PC-3 (cell line): ENCODE data around the gene PRIM2. TPM values are rescaled to one million over a fixed set of nuclear protein-coding genes. Genes with fewer than 3 reads are reported as not detected.
A peak's percentile ranks its signal among the peaks of the same experiment; 100 is the strongest.
"Not testable (repeated sequence)": the region's sequence is repeated elsewhere in the genome, so short reads cannot be mapped to it uniquely, and the experiment has no call there.

ENCODE experiments used
- ATAC-seq: fragments of 200-7000 bp; cut with Tn5 transposase; 2 replicates; pipeline ENCODE4 v1.9.1; 2020; ENCODE audit warnings: mild to moderate bottlenecking, moderate library complexity
- BruUV-seq: library from RNA; stranded (reverse); fragments of 400-500 nt; replicated peaks from 2 replicates; lab custom pipeline; 2021; lab: Mats Ljungman, UMichigan
- CTCF ChIA-PET: fragments of 300-600 bp; sonication (Branson Sonifier 250); formaldehyde crosslinking; loops from one replicate; lab custom pipeline; 2022; ENCODE audit warnings: antibody characterized with exemption; lab: Charles Lee
- POLR2A ChIA-PET: fragments of 300-600 bp; sonication (Branson Sonifier 250); formaldehyde crosslinking; loops from one replicate; lab custom pipeline; 2022; ENCODE audit warnings: antibody characterized with exemption; ENCODE audit not compliant: unreplicated experiment; lab: Charles Lee
- DNase-seq: peaks from one replicate; pipeline ENCODE4 v3.0.0-alpha.2; 2015
- H2AFZ ChIP-seq: fragments of 300-600 bp; sonication (generic); 2 replicates; pipeline ENCODE4 v1.6.0; 2016; ENCODE audit warnings: antibody characterized with exemption, low read length
- H3F3A ChIP-seq: fragments of 300-600 bp; sonication (generic); one replicate; pipeline ENCODE4 v1.6.0; 2017; ENCODE audit warnings: antibody characterized with exemption, low read length, control low read depth, mild to moderate bottlenecking; ENCODE audit not compliant: unreplicated experiment
- H3K27ac ChIP-seq: fragments of 300-600 bp; sonication (generic); 2 replicates; pipeline ENCODE4 v1.5.1; 2016; ENCODE audit warnings: mild to moderate bottlenecking, low read length
- H3K27me3 ChIP-seq: fragments of 300-600 bp; sonication (generic); 2 replicates; pipeline ENCODE4 v1.6.1; 2016; ENCODE audit warnings: low read length, mixed read lengths
- H3K36me3 ChIP-seq: fragments of 300-600 bp; sonication (generic); 2 replicates; pipeline ENCODE4 v1.6.1; 2016; ENCODE audit warnings: low read depth, mixed run types, low read length, mixed read lengths
- H3K4me1 ChIP-seq: fragments of 300-600 bp; sonication (generic); 2 replicates; pipeline ENCODE4 v1.5.1; 2016; ENCODE audit warnings: low read length; ENCODE audit not compliant: insufficient read depth
- H3K4me2 ChIP-seq: fragments of 300-600 bp; sonication (generic); 2 replicates; pipeline ENCODE4 v1.6.0; 2016; ENCODE audit warnings: low read length
- H3K4me3 ChIP-seq: fragments of 300-600 bp; sonication (generic); 2 replicates; pipeline ENCODE4 v1.5.1; 2016; ENCODE audit warnings: mild to moderate bottlenecking, low read length, mixed read lengths
- H3K79me2 ChIP-seq: fragments of 300-600 bp; sonication (generic); 2 replicates; pipeline ENCODE4 v1.6.1; 2017; ENCODE audit warnings: low read length, mixed read lengths
- H3K9ac ChIP-seq: fragments of 300-600 bp; sonication (generic); 2 replicates; pipeline ENCODE4 v1.6.0; 2016; ENCODE audit warnings: mild to moderate bottlenecking, low read length
- H3K9me2 ChIP-seq: fragments of 300-600 bp; sonication (generic); replicated peaks from 2 replicates; pipeline ENCODE4 v1.6.1; 2016; ENCODE audit warnings: mixed run types, low read length, mixed read lengths
- H3K9me3 ChIP-seq: fragments of 300-600 bp; sonication (generic); 2 replicates; pipeline ENCODE4 v1.6.1; 2016; ENCODE audit warnings: low read length, mixed read lengths
- H4K20me1 ChIP-seq: fragments of 300-600 bp; sonication (generic); 2 replicates; pipeline ENCODE4 v1.6.1; 2016; ENCODE audit warnings: low read length, mixed read lengths
- EZH2 ChIP-seq: fragments of 300-600 bp; sonication (generic); IDR thresholded peaks from one replicate; pipeline ENCODE4 v1.6.1; 2017; ENCODE audit warnings: antibody characterized with exemption, mild to moderate bottlenecking, low read length; ENCODE audit not compliant: unreplicated experiment
- EZH2phosphoT487 ChIP-seq: fragments of 300-600 bp; sonication (generic); IDR thresholded peaks from 2 replicates; pipeline ENCODE4 v1.6.1; 2018; ENCODE audit warnings: mild to moderate bottlenecking, antibody characterized with exemption, low read length, borderline replicate concordance
- intact Hi-C: fragments of 100-400 bp; cut with micrococcal nuclease; formaldehyde crosslinking; loops from 2 replicates; pipeline ENCODE4 v1.9.0; 2023
- total RNA-seq: library from RNA; depleted of rRNA; stranded (reverse); fragments of >200 nt; gene quantifications from 2 replicates; pipeline ENCODE4 v1.2.3, GENCODE V29; 2014
- TF ChIP-seq, protein P1 (sequence below): fragments of 300-600 bp; sonication (generic); conservative IDR thresholded peaks from 2 replicates; pipeline ENCODE4 v1.5.1; 2017; ENCODE audit warnings: antibody characterized with exemption, low read depth, mild to moderate bottlenecking, low read length

Gene PRIM2
- total RNA-seq, 1 experiment from 2014 or later, result 48.4 TPM

- no peak overlapping the region for H3K27ac ChIP-seq
- no peaks in the 10 kb centered on the region for H3K9me2 ChIP-seq
- H3K9ac ChIP-seq, result no peak overlapping the region
- no peak overlapping the region for H3K4me2 ChIP-seq
- H3K79me2 ChIP-seq, result no peaks in the 10 kb centered on the region
- no peak for TF ChIP-seq EZH2phosphoT487
- no peak for TF ChIP-seq EZH2
- TF ChIP-seq, protein P1, sequence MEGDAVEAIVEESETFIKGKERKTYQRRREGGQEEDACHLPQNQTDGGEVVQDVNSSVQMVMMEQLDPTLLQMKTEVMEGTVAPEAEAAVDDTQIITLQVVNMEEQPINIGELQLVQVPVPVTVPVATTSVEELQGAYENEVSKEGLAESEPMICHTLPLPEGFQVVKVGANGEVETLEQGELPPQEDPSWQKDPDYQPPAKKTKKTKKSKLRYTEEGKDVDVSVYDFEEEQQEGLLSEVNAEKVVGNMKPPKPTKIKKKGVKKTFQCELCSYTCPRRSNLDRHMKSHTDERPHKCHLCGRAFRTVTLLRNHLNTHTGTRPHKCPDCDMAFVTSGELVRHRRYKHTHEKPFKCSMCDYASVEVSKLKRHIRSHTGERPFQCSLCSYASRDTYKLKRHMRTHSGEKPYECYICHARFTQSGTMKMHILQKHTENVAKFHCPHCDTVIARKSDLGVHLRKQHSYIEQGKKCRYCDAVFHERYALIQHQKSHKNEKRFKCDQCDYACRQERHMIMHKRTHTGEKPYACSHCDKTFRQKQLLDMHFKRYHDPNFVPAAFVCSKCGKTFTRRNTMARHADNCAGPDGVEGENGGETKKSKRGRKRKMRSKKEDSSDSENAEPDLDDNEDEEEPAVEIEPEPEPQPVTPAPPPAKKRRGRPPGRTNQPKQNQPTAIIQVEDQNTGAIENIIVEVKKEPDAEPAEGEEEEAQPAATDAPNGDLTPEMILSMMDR, result no peak
- H3K36me3 ChIP-seq, result no peaks in the 10 kb centered on the region
- ATAC-seq (no peak), DNase-seq (no peak)
- ChIA-PET POLR2A (interaction anchor here (0.7 kb wide), 1 partner anchor 284 kb away, joined by 11 read pairs; no protein-coding TSS in a partner anchor), CTCF (no interaction called here)
- no peak overlapping the region for H3K4me3 ChIP-seq
- no peaks in the 10 kb centered on the region for H3K4me1 ChIP-seq
- no TSS peak for BruUV-seq
- no peaks in the 10 kb centered on the region for H3K27me3 ChIP-seq
- intact Hi-C loops, result no loop called here
- H3F3A ChIP-seq, result no peaks in the 10 kb centered on the region
- H3K9me3 ChIP-seq, result no peaks in the 10 kb centered on the region
- H4K20me1 ChIP-seq, result no peaks in the 10 kb centered on the region
- H2AFZ ChIP-seq, result no peak overlapping the region
These were observed 38.4 kb upstream of the PRIM2 start for GRCh38 chr6:57279013-57279412.

GRCh38 chr6:57283106-57283505, 34.3 kb upstream of the PRIM2 start:
- H3K4me1 ChIP-seq, result no peaks in the 10 kb centered on the region
- H2AFZ ChIP-seq, result no peak overlapping the region
- no peak overlapping the region for H3K4me2 ChIP-seq
- H3F3A ChIP-seq, result no peaks in the 10 kb centered on the region
- no peaks in the 10 kb centered on the region for H3K9me2 ChIP-seq
- no peaks in the 10 kb centered on the region for H3K9me3 ChIP-seq
- ChIA-PET CTCF (no interaction called here), POLR2A (no interaction called here)
- no peak for ATAC-seq
- H3K27ac ChIP-seq, result no peak overlapping the region
- no peaks in the 10 kb centered on the region for H3K36me3 ChIP-seq
- no peaks in the 10 kb centered on the region for H3K79me2 ChIP-seq
- H4K20me1 ChIP-seq, result no peaks in the 10 kb centered on the region
- no peaks in the 10 kb centered on the region for H3K27me3 ChIP-seq
- intact Hi-C loops, result no loop called here
- TF ChIP-seq, protein P1, result no peak
- TF ChIP-seq EZH2phosphoT487 (no peak), EZH2 (no peak)
- no peak for DNase-seq
- no peak overlapping the region for H3K9ac ChIP-seq
- no TSS peak for BruUV-seq
- no peak overlapping the region for H3K4me3 ChIP-seq

GRCh38 chr6:57283911-57284455, 33.4 kb upstream of the PRIM2 start:
- DNase-seq (no peak), ATAC-seq (peak; percentile 27)
- ChIA-PET CTCF (no interaction called here), POLR2A (no interaction called here)
- Histone ChIP-seq H3K9me3 (no peaks in the 10 kb centered on the region), H3K4me1 (no peaks in the 10 kb centered on the region), H3K36me3 (no peaks in the 10 kb centered on the region), H2AFZ (no peak overlapping the region), H3K9me2 (no peaks in the 10 kb centered on the region), H4K20me1 (no peaks in the 10 kb centered on the region), H3K27me3 (no peaks in the 10 kb centered on the region), H3F3A (no peaks in the 10 kb centered on the region), H3K27ac (no peak overlapping the region), H3K4me3 (no peak overlapping the region), H3K4me2 (no peak overlapping the region), H3K9ac (no peak overlapping the region), H3K79me2 (no peaks in the 10 kb centered on the region)
- intact Hi-C loops, result no loop called here
- TF ChIP-seq EZH2phosphoT487 (no peak), EZH2 (no peak)
- TF ChIP-seq, protein P1, result no peak
- BruUV-seq, result no TSS peak

DNA sequence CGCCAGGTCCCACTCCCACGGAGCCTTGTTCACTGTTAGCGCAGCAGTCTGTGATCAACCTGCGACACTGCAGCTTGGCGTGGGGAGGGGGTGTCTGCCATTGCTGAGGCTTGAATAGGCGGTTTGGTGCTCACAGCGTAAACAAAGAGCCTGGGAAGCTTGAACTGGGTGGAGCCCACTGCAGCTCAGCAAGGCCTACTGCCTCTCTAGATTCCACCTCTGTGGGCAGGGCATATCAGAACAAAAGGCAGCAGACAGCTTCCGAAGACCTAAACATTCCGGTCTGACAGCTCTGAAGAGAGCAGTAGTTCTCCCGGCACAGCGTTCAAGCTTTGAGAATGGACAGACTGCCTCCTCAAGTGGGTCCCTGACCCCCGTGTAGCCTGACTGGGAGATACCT, 29.3 kb upstream of the PRIM2 start:
- H3K4me3 ChIP-seq, BruUV-seq, H2AFZ ChIP-seq, H3K9me2 ChIP-seq, H3K9me3 ChIP-seq, H3K27ac ChIP-seq, POLR2A ChIA-PET, ATAC-seq, H3K4me1 ChIP-seq, H3K36me3 ChIP-seq, CTCF ChIA-PET, H4K20me1 ChIP-seq, H3K79me2 ChIP-seq, intact Hi-C loops, H3K9ac ChIP-seq, H3F3A ChIP-seq, H3K4me2 ChIP-seq, H3K27me3 ChIP-seq, DNase-seq: not testable (repeated sequence)
